Naive thymus-derived CD4-positive, alpha-beta T cell (primary cell): Measurements from ENCODE around the gene SPAG16. TPM values are rescaled to one million over a fixed set of nuclear protein-coding genes. Genes with fewer than 3 reads are reported as not detected.
"Not testable (repeated sequence)": the region's sequence is repeated elsewhere in the genome, so short reads cannot be mapped to it uniquely, and the experiment has no call there.

Source experiments
- ATAC-seq: fragments of 150-1000 bp; cut with Tn5 transposase; 2 replicates; pipeline ENCODE4 v1.10.0; 2021; ENCODE audit warnings: mild to moderate bottlenecking, moderate library complexity
- CTCF ChIA-PET: fragments of 350-600 bp; sonication (Branson Sonifier 250); formaldehyde crosslinking; loops from one replicate; lab custom pipeline; 2021; ENCODE audit warnings: antibody characterized with exemption; lab: Charles Lee
- POLR2A ChIA-PET: fragments of 350-600 bp; sonication (Branson Sonifier 250); formaldehyde crosslinking; loops from one replicate; lab custom pipeline; 2021; ENCODE audit warnings: antibody characterized with exemption, inconsistent platforms; lab: Charles Lee
- DNase-seq, 9 donors: peaks; one replicate each; pipeline versions ENCODE4 v3.0.0 to v3.0.0-alpha.2; 2020 to 2022; ENCODE audit warnings: mixed read lengths in 1 of 9
- H3K27ac ChIP-seq: one replicate; pipeline ENCODE4 v1.7.0; 2013; ENCODE audit warnings: mild to moderate bottlenecking, low read depth, low read length, moderate library complexity
- H3K27me3 ChIP-seq, 2 donors: one replicate each; pipeline ENCODE4 v1.7.0; 2013; ENCODE audit warnings: low read length in 2 of 2, mild to moderate bottlenecking in 2 of 2, moderate library complexity in 2 of 2; ENCODE audit not compliant: control insufficient read depth in 2 of 2, insufficient read depth in 2 of 2
- H3K36me3 ChIP-seq, 3 experiments: 1 replicate in 2 of 3; 2 replicates in 1 of 3; pipeline ENCODE4 v1.7.0; 2013; ENCODE audit warnings: low read length in 3 of 3, mild to moderate bottlenecking in 3 of 3, moderate library complexity in 1 of 3; ENCODE audit not compliant: insufficient read depth in 3 of 3, control insufficient read depth in 2 of 3
- H3K4me1 ChIP-seq, 2 donors: one replicate each; pipeline ENCODE4 v1.7.0; 2013; ENCODE audit warnings: low read length in 2 of 2, mild to moderate bottlenecking in 2 of 2, moderate library complexity in 1 of 2; ENCODE audit not compliant: control insufficient read depth in 2 of 2, insufficient read depth in 2 of 2
- H3K4me3 ChIP-seq: 2 replicates; pipeline ENCODE4 v1.7.0; 2013; ENCODE audit warnings: mild to moderate bottlenecking, low read length
- H3K9me3 ChIP-seq, 3 experiments: 1 replicate in 2 of 3; 2 replicates in 1 of 3; pipeline ENCODE4 v1.7.0; 2013; ENCODE audit warnings: low read length in 3 of 3; ENCODE audit not compliant: control insufficient read depth in 2 of 3
- H3K27ac Mint-ChIP-seq, 9 donors: one replicate each; pipeline ENCODE4 v1.8.0; 2020 to 2022; ENCODE audit warnings: mixed read lengths in 9 of 9, mild to moderate bottlenecking in 8 of 9, moderate library complexity in 5 of 9, inconsistent platforms in 2 of 9
- H3K27me3 Mint-ChIP-seq, 5 donors: one replicate each; pipeline ENCODE4 v1.8.0; 2021 to 2022; ENCODE audit warnings: mixed read lengths in 5 of 5, mild to moderate bottlenecking in 1 of 5
- H3K36me3 Mint-ChIP-seq, 5 donors: one replicate each; pipeline ENCODE4 v1.8.0; 2020 to 2022; ENCODE audit warnings: mixed read lengths in 5 of 5, mild to moderate bottlenecking in 3 of 5, inconsistent platforms in 1 of 5
- H3K4me1 Mint-ChIP-seq, 7 donors: one replicate each; pipeline ENCODE4 v1.8.0; 2020 to 2022; ENCODE audit warnings: mixed read lengths in 7 of 7, mild to moderate bottlenecking in 3 of 7, inconsistent platforms in 1 of 7
- H3K4me3 Mint-ChIP-seq, 10 donors: one replicate each; pipeline ENCODE4 v1.8.0; 2020 to 2022; ENCODE audit warnings: mild to moderate bottlenecking in 10 of 10, mixed read lengths in 10 of 10, moderate library complexity in 6 of 10, inconsistent platforms in 2 of 10
- H3K9me3 Mint-ChIP-seq, 11 donors: one replicate each; pipeline ENCODE4 v1.8.0; 2020 to 2022; ENCODE audit warnings: mixed read lengths in 11 of 11, mild to moderate bottlenecking in 4 of 11, inconsistent platforms in 1 of 11, moderate library complexity in 1 of 11
- intact Hi-C, 2 donors: fragments of 100-400 bp; cut with micrococcal nuclease; formaldehyde crosslinking; loops; one replicate each; pipeline ENCODE4 v1.15.1; 2023
- polyA plus RNA-seq, 2 donors: library from polyadenylated mRNA; unstranded; fragments of 300-500 nt; fragmentation: Illumina TruSeq; gene quantifications; one replicate each; pipeline ENCODE4 v1.2.3, GENCODE V29; 2021
- total RNA-seq, 6 experiments: library from RNA in 5 of 6; stranded (reverse) in 5 of 6; gene quantifications; 1 replicate in 5 of 6; 2 replicates in 1 of 6; pipeline ENCODE4 v1.2.3 and lab custom pipeline; 2021 to 2026

Gene SPAG16
- total and polyA plus RNA-seq, 7 experiments from 2014 or later = 4.7 to 20.2 (median 7.4) TPM

GRCh38 chr2:214050731-214051130 is 766.5 kb downstream of the SPAG16 start:
- Histone ChIP-seq H3K4me1 (no peaks in the 10 kb centered on the region), H3K9me3 (no peaks in the 10 kb centered on the region), H3K4me3 (no peak overlapping the region), H3K36me3 (no peaks in the 10 kb centered on the region), H3K27me3 (no peaks in the 10 kb centered on the region), H3K27ac (no peak overlapping the region)
- DNase-seq (no peak), ATAC-seq (no peak)
- H3K27me3 Mint-ChIP-seq = peaks cover 0 to 4% (median 0%) of the 10 kb centered on the region in 5 donors
- peaks cover under 1 to 11% (median 5%) of the 10 kb centered on the region in 11 donors for H3K9me3 Mint-ChIP-seq
- ChIA-PET CTCF (interaction anchor here (0.7 kb wide), 1 partner anchor 86 kb away, joined by 3 read pairs; no protein-coding TSS in a partner anchor), POLR2A (no interaction called here)
- no peak overlapping the region for H3K27ac Mint-ChIP-seq
- no peak overlapping the region for H3K4me3 Mint-ChIP-seq
- H3K4me1 Mint-ChIP-seq = no peaks in the 10 kb centered on the region
- H3K36me3 Mint-ChIP-seq = no peaks in the 10 kb centered on the region
- intact Hi-C loops = no loop called here

- intact Hi-C loops = no loop called here
- DNase-seq (no peak), ATAC-seq (no peak)
- Histone ChIP-seq H3K27ac (no peak overlapping the region), H3K36me3 (no peaks in the 10 kb centered on the region), H3K4me3 (no peak overlapping the region), H3K9me3 (no peaks in the 10 kb centered on the region), H3K4me1 (no peaks in the 10 kb centered on the region), H3K27me3 (no peaks in the 10 kb centered on the region)
- Mint-ChIP-seq H3K9me3 (peaks cover 0 to 4% (median 0%) of the 10 kb centered on the region in 11 donors), H3K4me1 (no peaks in the 10 kb centered on the region), H3K27ac (no peak overlapping the region), H3K4me3 (no peak overlapping the region), H3K36me3 (no peaks in the 10 kb centered on the region), H3K27me3 (no peaks in the 10 kb centered on the region)
- ChIA-PET CTCF (no interaction called here), POLR2A (no interaction called here)
Measured at GRCh38 chr2:214051585-214051984, 767.3 kb downstream of the SPAG16 start.

- intact Hi-C loops = no loop called here
- CTCF ChIA-PET = no interaction called here
- ATAC-seq (no peak), DNase-seq (no peak)
- H3K9me3 Mint-ChIP-seq = peaks cover 0 to 4% (median 0%) of the 10 kb centered on the region in 11 donors
- no peaks in the 10 kb centered on the region for H3K27me3 Mint-ChIP-seq
- Histone ChIP-seq H3K36me3 (no peaks in the 10 kb centered on the region), H3K4me3 (no peak overlapping the region), H3K27ac (no peak overlapping the region), H3K27me3 (no peaks in the 10 kb centered on the region), H3K9me3 (no peaks in the 10 kb centered on the region), H3K4me1 (no peaks in the 10 kb centered on the region)
- H3K4me1 Mint-ChIP-seq = no peaks in the 10 kb centered on the region
- H3K36me3 Mint-ChIP-seq = no peaks in the 10 kb centered on the region
- POLR2A ChIA-PET = no interaction called here
- H3K4me3 Mint-ChIP-seq = no peak overlapping the region
- no peak overlapping the region for H3K27ac Mint-ChIP-seq
Measured at GRCh38 chr2:214052235-214052634, 768.0 kb downstream of the SPAG16 start.

GRCh38 chr2:214057986-214058385 is 773.7 kb downstream of the SPAG16 start:
- CTCF ChIA-PET = no interaction called here
- Mint-ChIP-seq H3K9me3 (peaks cover 0 to 6% (median 0%) of the 10 kb centered on the region in 11 donors), H3K4me1 (no peaks in the 10 kb centered on the region), H3K4me3 (no peak overlapping the region), H3K27me3 (no peaks in the 10 kb centered on the region), H3K27ac (no peak overlapping the region), H3K36me3 (no peaks in the 10 kb centered on the region)
- DNase-seq (no peak), ATAC-seq (no peak)
- Histone ChIP-seq H3K27me3 (no peaks in the 10 kb centered on the region), H3K9me3 (no peaks in the 10 kb centered on the region), H3K36me3 (no peaks in the 10 kb centered on the region), H3K4me3 (no peak overlapping the region), H3K4me1 (no peaks in the 10 kb centered on the region), H3K27ac (no peak overlapping the region)
- intact Hi-C loops = no loop called here
- POLR2A ChIA-PET = no interaction called here

- H3K27me3 Mint-ChIP-seq, CTCF ChIA-PET, H3K4me1 ChIP-seq, intact Hi-C loops, H3K27ac Mint-ChIP-seq, H3K4me3 ChIP-seq, H3K4me1 Mint-ChIP-seq, DNase-seq, ATAC-seq, H3K4me3 Mint-ChIP-seq, H3K27ac ChIP-seq, H3K36me3 ChIP-seq, H3K9me3 ChIP-seq, H3K36me3 Mint-ChIP-seq, H3K27me3 ChIP-seq, POLR2A ChIA-PET: not testable (repeated sequence)
- peaks cover 0 to 13% (median 0%) of the 10 kb centered on the region in 11 donors for H3K9me3 Mint-ChIP-seq
Measured at GRCh38 chr2:214062279-214062678, 778.0 kb downstream of the SPAG16 start.

GRCh38 chr2:214064471-214064870 is 780.2 kb downstream of the SPAG16 start:
- no peaks in the 10 kb centered on the region for H3K9me3 ChIP-seq
- H3K4me3 Mint-ChIP-seq = no peak overlapping the region
- ChIA-PET POLR2A (interaction anchor here (0.6 kb wide), 1 partner anchor 575 kb away, joined by 6 read pairs; no protein-coding TSS in a partner anchor), CTCF (interaction anchor here (0.6 kb wide), 1 partner anchor 86 kb away, joined by 3 read pairs; no protein-coding TSS in a partner anchor)
- H3K36me3 ChIP-seq = no peaks in the 10 kb centered on the region
- no peak overlapping the region for H3K27ac ChIP-seq
- peaks cover 0 to 4% (median 0%) of the 10 kb centered on the region in 5 donors for H3K27me3 Mint-ChIP-seq
- no peaks in the 10 kb centered on the region for H3K4me1 Mint-ChIP-seq
- DNase-seq (no peak), ATAC-seq (no peak)
- peaks cover 0 to 10% (median 0%) of the 10 kb centered on the region in 11 donors for H3K9me3 Mint-ChIP-seq
- intact Hi-C loops = no loop called here
- no peaks in the 10 kb centered on the region for H3K27me3 ChIP-seq
- H3K4me3 ChIP-seq = no peak overlapping the region
- no peak overlapping the region for H3K27ac Mint-ChIP-seq
- no peaks in the 10 kb centered on the region for H3K36me3 Mint-ChIP-seq
- no peaks in the 10 kb centered on the region for H3K4me1 ChIP-seq

GRCh38 chr2:214066862-214067261 is 782.6 kb downstream of the SPAG16 start:
- H3K27me3 ChIP-seq = no peaks in the 10 kb centered on the region
- Mint-ChIP-seq H3K27me3 (peaks cover 0 to 4% (median 0%) of the 10 kb centered on the region in 5 donors), H3K27ac (no peak overlapping the region), H3K4me1 (no peaks in the 10 kb centered on the region), H3K4me3 (no peak overlapping the region), H3K36me3 (no peaks in the 10 kb centered on the region), H3K9me3 (peaks cover 0 to 7% (median 0%) of the 10 kb centered on the region in 11 donors)
- no peaks in the 10 kb centered on the region for H3K9me3 ChIP-seq
- DNase-seq (no peak), ATAC-seq (no peak)
- ChIA-PET CTCF (no interaction called here), POLR2A (no interaction called here)
- H3K36me3 ChIP-seq = no peaks in the 10 kb centered on the region
- H3K4me3 ChIP-seq = no peak overlapping the region
- intact Hi-C loops = no loop called here
- no peak overlapping the region for H3K27ac ChIP-seq
- H3K4me1 ChIP-seq = no peaks in the 10 kb centered on the region
